ENCODE results near the gene RPS19. TPM values are rescaled to one million over a fixed set of nuclear protein-coding genes. Genes with fewer than 3 reads are reported as not detected.

The RPS19 gene
- total RNA-seq, 1 donor from 2014 or later: 1,837 TPM

GRCh38 chr19:41815301-41815700, 44.8 kb upstream of the RPS19 start:
- no peak overlapping the region for H3K4me3 Mint-ChIP-seq (ENCODE audit: unreplicated experiment)
- no peak overlapping the region for H3K27ac Mint-ChIP-seq (ENCODE audit: unreplicated experiment)
- TF ChIP-seq, protein P1, sequence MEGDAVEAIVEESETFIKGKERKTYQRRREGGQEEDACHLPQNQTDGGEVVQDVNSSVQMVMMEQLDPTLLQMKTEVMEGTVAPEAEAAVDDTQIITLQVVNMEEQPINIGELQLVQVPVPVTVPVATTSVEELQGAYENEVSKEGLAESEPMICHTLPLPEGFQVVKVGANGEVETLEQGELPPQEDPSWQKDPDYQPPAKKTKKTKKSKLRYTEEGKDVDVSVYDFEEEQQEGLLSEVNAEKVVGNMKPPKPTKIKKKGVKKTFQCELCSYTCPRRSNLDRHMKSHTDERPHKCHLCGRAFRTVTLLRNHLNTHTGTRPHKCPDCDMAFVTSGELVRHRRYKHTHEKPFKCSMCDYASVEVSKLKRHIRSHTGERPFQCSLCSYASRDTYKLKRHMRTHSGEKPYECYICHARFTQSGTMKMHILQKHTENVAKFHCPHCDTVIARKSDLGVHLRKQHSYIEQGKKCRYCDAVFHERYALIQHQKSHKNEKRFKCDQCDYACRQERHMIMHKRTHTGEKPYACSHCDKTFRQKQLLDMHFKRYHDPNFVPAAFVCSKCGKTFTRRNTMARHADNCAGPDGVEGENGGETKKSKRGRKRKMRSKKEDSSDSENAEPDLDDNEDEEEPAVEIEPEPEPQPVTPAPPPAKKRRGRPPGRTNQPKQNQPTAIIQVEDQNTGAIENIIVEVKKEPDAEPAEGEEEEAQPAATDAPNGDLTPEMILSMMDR (IDR thresholded peaks at IDR 0.05): no peak
- H3K27me3 Mint-ChIP-seq (ENCODE audit: unreplicated experiment): peaks cover 8% of the 10 kb centered on the region
- H3K4me1 Mint-ChIP-seq (ENCODE audit: unreplicated experiment): no peaks in the 10 kb centered on the region
- H3K9me3 Mint-ChIP-seq (ENCODE audit: unreplicated experiment): no peaks in the 10 kb centered on the region
- H3K36me3 Mint-ChIP-seq (ENCODE audit: unreplicated experiment): no peaks in the 10 kb centered on the region
- no peak for DNase-seq (ENCODE audit: extremely low spot score, unreplicated experiment)

DNA sequence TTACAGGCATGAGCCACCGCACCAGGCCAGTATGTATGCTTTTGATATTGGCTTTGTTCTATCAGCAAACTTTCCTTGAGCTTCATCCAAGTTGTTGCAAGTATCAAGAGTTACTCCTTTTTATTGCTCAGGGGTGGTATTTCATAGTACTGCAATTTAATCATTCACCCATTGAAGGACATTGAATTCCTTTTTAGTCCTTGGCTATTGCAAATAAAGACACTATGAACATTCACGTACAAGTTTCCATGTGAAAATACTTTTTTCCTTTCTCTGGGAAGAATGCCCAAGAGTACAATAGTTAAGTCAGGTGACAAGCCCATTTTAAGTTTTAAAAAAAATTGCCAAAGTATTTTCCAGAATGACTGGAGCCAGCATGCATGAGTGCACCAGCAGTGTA, 43.3 kb upstream of the RPS19 start:
- peaks cover 8% of the 10 kb centered on the region for H3K27me3 Mint-ChIP-seq (ENCODE audit: unreplicated experiment)
- no peak overlapping the region for H3K4me3 Mint-ChIP-seq (ENCODE audit: unreplicated experiment)
- H3K27ac Mint-ChIP-seq (ENCODE audit: unreplicated experiment): no peak overlapping the region
- no peaks in the 10 kb centered on the region for H3K4me1 Mint-ChIP-seq (ENCODE audit: unreplicated experiment)
- no peaks in the 10 kb centered on the region for H3K36me3 Mint-ChIP-seq (ENCODE audit: unreplicated experiment)
- H3K9me3 Mint-ChIP-seq (ENCODE audit: unreplicated experiment): no peaks in the 10 kb centered on the region
- DNase-seq (ENCODE audit: extremely low spot score, unreplicated experiment): no peak
- TF ChIP-seq, protein P1 (IDR thresholded peaks at IDR 0.05): no peak

- TF ChIP-seq, protein P1 (IDR thresholded peaks at IDR 0.05): peak; percentile 49
- Mint-ChIP-seq H3K27me3 (ENCODE audit: unreplicated experiment) (peaks cover 29% of the 10 kb centered on the region), H3K27ac (ENCODE audit: unreplicated experiment) (no peak overlapping the region), H3K9me3 (ENCODE audit: unreplicated experiment) (no peaks in the 10 kb centered on the region), H3K4me1 (ENCODE audit: unreplicated experiment) (no peaks in the 10 kb centered on the region), H3K36me3 (ENCODE audit: unreplicated experiment) (no peaks in the 10 kb centered on the region), H3K4me3 (ENCODE audit: unreplicated experiment) (no peak overlapping the region)
- DNase-seq (ENCODE audit: extremely low spot score, unreplicated experiment): no peak
Observed at GRCh38 chr19:41821003-41821735, 38.9 kb upstream of the RPS19 start.

DNA sequence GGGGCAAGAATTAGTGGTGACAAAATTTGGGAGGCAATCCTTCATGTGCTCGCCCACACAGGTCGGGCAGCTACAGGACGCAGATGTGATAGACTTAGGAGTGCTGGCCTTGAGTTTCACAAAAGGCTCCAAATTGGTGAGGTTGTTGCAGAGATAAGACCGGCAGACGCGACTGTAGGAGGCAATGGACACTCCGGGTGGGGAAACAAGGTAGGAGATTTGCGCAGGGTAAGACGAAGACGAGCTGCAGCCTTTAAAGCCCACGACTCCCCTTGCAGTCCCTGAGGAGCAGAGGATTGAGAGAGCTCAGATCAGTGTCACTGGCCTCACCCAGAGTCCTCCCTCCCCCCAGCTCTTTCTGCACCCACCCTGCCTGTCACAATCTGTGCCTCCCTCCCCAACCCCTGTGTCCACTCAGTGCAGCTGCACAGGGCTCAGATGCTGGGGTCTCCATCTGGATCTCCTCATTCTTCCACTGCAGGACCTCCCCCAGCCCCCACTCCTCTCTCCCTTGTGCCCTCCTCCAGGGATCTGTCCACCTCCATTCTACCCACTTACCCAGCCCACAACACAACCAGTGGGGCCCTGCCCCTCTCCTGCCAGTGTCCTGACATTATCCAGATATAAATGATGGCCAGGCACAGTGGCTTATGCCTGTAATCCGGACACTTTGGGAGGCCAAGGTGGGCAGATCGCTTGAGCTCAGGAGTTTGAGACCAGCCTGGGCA, 21.9 kb upstream of the RPS19 start:
- TF ChIP-seq, protein P1 (IDR thresholded peaks at IDR 0.05): no peak
- H3K9me3 Mint-ChIP-seq (ENCODE audit: unreplicated experiment): no peaks in the 10 kb centered on the region

DNA sequence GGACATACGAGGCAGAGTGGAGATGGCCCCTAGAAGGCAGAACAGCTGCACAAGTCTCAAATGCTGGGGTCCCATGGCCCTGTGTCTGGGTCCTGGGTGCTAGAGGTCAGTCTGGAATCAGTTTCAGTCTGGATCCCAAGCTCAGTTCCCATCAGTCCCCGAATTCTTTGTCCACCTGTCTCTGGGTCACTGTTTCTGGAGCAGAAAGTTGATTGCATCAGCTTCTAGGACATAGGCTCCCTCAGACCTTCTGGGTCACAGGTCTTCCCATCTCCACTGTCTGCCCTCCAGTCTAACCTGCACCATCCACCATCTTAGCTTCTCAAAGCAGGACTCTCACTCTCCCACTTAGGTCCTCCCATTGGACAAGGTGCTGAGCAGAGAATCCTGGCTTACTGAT, 20.8 kb upstream of the RPS19 start:
- H3K9me3 Mint-ChIP-seq (ENCODE audit: unreplicated experiment): no peaks in the 10 kb centered on the region
- DNase-seq (ENCODE audit: extremely low spot score, unreplicated experiment): no peak
- TF ChIP-seq, protein P1 (IDR thresholded peaks at IDR 0.05): no peak
- H3K27ac Mint-ChIP-seq (ENCODE audit: unreplicated experiment): no peak overlapping the region
- no peak overlapping the region for H3K4me3 Mint-ChIP-seq (ENCODE audit: unreplicated experiment)
- H3K27me3 Mint-ChIP-seq (ENCODE audit: unreplicated experiment): peaks cover 36% of the 10 kb centered on the region
- no peaks in the 10 kb centered on the region for H3K4me1 Mint-ChIP-seq (ENCODE audit: unreplicated experiment)
- no peaks in the 10 kb centered on the region for H3K36me3 Mint-ChIP-seq (ENCODE audit: unreplicated experiment)

More for the DNA sequence above, 21.9 kb upstream of the RPS19 start:
- no peak overlapping the region for H3K27ac Mint-ChIP-seq (ENCODE audit: unreplicated experiment)
- H3K36me3 Mint-ChIP-seq (ENCODE audit: unreplicated experiment): no peaks in the 10 kb centered on the region
- no peak for DNase-seq (ENCODE audit: extremely low spot score, unreplicated experiment)
- no peaks in the 10 kb centered on the region for H3K4me1 Mint-ChIP-seq (ENCODE audit: unreplicated experiment)
- H3K4me3 Mint-ChIP-seq (ENCODE audit: unreplicated experiment): no peak overlapping the region
- peaks cover 34% of the 10 kb centered on the region for H3K27me3 Mint-ChIP-seq (ENCODE audit: unreplicated experiment)
